ENCODE results near the gene THRB. TPM values are rescaled to one million over a fixed set of nuclear protein-coding genes. Genes with fewer than 3 reads are reported as not detected.

Gene THRB
- total RNA-seq, 3 donors from 2014 or later, result 25.1 to 75.5 (median 59.8) TPM

DNA sequence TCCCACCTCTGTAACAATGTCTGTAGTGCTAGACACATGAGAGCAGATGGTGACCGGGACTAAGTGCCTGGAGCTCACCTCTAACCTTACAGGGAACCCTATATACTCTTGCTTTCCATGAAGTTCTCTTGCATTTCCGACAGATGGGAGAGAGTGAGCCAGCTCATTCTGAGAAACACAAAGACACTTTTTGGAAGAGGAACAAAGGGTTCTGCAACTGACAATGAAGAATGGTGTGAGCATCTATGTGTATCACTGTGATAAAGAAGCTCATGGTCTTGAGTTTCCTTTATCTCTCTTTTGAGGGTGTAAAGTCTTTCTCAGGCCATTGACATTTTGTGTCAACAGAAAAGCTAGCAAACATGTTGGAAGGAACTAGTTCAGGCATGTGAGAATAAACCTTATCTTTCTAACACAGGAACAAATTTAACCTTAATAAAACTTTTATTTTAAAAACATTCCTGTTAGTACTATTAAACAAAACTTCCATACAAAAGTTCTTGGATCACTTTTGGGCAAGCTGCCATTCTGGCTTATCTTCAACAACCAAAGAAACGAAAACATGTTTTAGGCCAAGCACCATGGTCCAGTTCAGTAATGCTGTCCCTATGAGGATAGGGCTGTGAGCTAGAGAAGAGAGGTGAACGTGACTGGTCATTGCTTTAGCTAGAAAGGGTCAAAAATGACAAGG lies 142.7 kb downstream of the THRB start:
- TF ChIP-seq, protein P1, sequence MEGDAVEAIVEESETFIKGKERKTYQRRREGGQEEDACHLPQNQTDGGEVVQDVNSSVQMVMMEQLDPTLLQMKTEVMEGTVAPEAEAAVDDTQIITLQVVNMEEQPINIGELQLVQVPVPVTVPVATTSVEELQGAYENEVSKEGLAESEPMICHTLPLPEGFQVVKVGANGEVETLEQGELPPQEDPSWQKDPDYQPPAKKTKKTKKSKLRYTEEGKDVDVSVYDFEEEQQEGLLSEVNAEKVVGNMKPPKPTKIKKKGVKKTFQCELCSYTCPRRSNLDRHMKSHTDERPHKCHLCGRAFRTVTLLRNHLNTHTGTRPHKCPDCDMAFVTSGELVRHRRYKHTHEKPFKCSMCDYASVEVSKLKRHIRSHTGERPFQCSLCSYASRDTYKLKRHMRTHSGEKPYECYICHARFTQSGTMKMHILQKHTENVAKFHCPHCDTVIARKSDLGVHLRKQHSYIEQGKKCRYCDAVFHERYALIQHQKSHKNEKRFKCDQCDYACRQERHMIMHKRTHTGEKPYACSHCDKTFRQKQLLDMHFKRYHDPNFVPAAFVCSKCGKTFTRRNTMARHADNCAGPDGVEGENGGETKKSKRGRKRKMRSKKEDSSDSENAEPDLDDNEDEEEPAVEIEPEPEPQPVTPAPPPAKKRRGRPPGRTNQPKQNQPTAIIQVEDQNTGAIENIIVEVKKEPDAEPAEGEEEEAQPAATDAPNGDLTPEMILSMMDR (IDR thresholded peaks at IDR 0.05), result no peak
- Histone ChIP-seq H3K9me3 (no peaks in the 10 kb centered on the region), H3K4me3 (no peak overlapping the region), H3K4me1 (ENCODE audit: low read depth) (no peaks in the 10 kb centered on the region), H3K36me3 (ENCODE audit: low read depth) (no peaks in the 10 kb centered on the region)
- intact Hi-C loops (cut with DNase I, micrococcal nuclease), result no loop called here
- ATAC-seq (peak; percentile 32), DNase-seq (no peak)

DNA sequence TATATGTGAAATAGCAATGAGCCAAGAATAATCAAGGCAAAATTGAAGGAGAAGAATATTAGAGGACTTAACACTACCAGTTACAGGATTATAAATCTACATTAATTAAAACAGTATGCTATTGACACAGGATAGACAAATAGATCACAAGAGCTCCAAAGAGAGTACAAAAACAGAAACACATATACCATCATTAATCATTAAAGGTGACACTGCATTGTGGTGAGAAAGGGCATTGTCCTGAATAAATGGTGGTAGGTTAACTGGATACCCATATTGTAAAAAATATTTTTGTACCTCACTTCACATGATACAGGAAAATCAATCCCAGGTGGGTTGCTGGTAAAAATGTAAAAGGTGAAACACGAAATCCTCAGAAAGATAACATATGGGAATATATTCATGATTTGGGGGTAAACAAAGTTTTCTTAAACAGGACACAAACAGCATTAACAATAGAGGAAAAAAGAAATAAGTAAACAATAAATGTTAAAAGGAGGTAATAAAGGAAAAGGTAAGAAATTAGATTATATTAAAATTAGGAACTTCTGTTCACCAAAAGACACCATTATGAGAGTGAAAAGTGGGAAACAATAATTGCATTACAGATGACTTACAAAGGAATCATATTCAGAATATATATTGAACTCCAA lies 145.2 kb downstream of the THRB start:
- DNase-seq, result no peak

DNA sequence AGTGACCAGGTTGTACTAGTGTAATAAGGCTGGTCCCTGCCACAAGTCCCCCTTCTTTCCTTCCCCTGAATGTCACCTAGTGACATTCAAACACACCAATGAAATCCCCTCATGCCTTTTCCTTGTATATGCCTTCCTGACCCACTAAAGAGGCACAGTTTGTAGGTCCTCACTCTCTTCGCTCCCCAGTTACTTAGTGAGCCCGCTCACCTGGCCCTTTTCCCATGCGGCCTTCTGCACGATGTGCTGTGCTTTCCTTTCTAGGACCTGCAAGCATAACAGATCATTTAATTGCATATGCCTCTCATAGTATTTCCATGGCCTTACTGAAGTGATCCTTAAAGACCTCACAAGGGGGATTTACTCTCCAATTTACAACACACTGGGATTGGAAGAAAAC lies 146.3 kb downstream of the THRB start:
- H3K4me1 ChIP-seq (ENCODE audit: low read depth), result no peaks in the 10 kb centered on the region
- no peak overlapping the region for H3K4me3 ChIP-seq
- TF ChIP-seq, protein P1 (IDR thresholded peaks at IDR 0.05), result no peak
- H3K36me3 ChIP-seq (ENCODE audit: low read depth), result no peaks in the 10 kb centered on the region
- H3K9me3 ChIP-seq, result no peaks in the 10 kb centered on the region
- DNase-seq (no peak), ATAC-seq (no peak)
- intact Hi-C loops (cut with DNase I, micrococcal nuclease), result no loop called here

More for the DNA sequence above, 145.2 kb downstream of the THRB start:
- ATAC-seq, result no peak
- H3K4me3 ChIP-seq, result no peak overlapping the region
- intact Hi-C loops (cut with DNase I, micrococcal nuclease), result no loop called here
- TF ChIP-seq, protein P1 (IDR thresholded peaks at IDR 0.05), result no peak
- H3K9me3 ChIP-seq, result no peaks in the 10 kb centered on the region
- no peaks in the 10 kb centered on the region for H3K36me3 ChIP-seq (ENCODE audit: low read depth)
- no peaks in the 10 kb centered on the region for H3K4me1 ChIP-seq (ENCODE audit: low read depth)

DNA sequence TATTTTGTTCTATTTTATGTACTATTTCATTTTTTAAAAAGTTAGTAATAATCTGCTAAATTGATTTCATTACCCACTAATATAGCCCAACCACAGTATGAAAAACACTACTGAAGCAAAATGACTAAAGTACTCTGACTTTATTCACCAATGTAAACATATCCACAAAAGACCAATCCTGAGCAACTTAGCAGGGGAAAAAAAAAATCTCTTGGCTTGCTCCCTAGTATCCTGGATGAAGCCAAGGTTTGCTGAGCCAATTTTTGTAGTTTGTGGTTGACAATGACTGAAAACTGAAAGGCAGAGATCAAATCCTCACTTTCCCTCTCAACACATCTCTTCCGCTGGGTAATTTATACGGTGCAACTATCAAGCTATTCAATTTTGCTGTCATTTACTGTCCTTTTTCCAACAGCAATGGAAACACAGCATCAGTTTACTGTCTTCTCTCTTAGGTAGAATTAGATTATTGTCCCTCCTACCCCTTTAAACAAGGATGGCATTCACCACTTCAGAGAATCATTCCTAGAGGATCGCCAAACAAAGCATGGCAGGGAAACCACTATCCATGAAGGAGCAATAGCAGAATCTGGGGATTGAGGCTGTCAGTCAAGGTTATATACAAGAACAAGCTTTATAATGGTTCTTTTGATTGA lies 149.7 kb downstream of the THRB start:
- no peak for DNase-seq
- TF ChIP-seq, protein P1 (IDR thresholded peaks at IDR 0.05), result no peak
- H3K4me1 ChIP-seq (ENCODE audit: low read depth), result peaks cover under 1% of the 10 kb centered on the region

DNA sequence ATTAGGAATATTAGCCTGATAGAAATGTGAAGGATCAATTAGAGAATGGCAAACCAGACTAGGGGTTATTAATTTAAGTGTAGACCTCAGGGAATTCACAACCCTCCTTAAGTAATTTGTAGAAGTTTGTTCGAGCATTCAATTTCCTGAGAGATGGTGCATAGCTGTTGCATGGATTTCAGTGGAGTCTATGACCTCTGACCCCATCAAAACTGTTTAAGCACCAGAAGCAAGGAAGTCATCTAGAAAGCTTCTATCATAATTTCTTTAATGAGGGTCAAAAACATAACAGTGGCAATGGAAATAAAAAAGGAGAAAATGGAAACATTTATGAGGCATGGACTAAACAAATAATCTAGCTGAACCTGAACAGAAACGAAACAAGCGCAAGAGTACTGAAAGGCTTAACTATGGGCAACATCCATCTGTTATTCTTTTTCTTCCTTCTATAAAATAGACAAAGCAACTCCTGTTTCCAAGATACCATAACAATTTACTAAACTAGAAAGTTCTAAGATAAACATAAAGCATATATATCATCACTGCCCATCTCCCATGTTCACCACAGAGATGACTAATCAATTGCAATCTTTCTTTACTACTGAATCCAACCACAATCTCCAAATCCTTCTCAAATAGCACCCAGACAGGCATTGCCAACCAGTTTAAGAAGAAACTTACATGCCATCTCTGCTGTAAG lies 151.4 kb downstream of the THRB start:
- no peak for DNase-seq

More for the DNA sequence above, 149.7 kb downstream of the THRB start:
- no peak overlapping the region for H3K4me3 ChIP-seq
- ATAC-seq, result no peak
- H3K36me3 ChIP-seq (ENCODE audit: low read depth), result no peaks in the 10 kb centered on the region
- intact Hi-C loops (cut with DNase I, micrococcal nuclease), result no loop called here
- H3K9me3 ChIP-seq, result no peaks in the 10 kb centered on the region

More for the DNA sequence above, 151.4 kb downstream of the THRB start:
- Histone ChIP-seq H3K4me3 (no peak overlapping the region), H3K9me3 (no peaks in the 10 kb centered on the region), H3K4me1 (ENCODE audit: low read depth) (peaks cover 3% of the 10 kb centered on the region), H3K36me3 (ENCODE audit: low read depth) (no peaks in the 10 kb centered on the region)
- TF ChIP-seq, protein P1 (IDR thresholded peaks at IDR 0.05), result no peak
- no peak for ATAC-seq
- intact Hi-C loops (cut with DNase I, micrococcal nuclease), result no loop called here
